Ishikawa (cell line): ENCODE data around the gene SPINT2.

Experiments used
- EGR1 ChIP-seq: IDR thresholded peaks from 2 replicates; pipeline ENCODE4 v1.6.1; 2012
- EP300 ChIP-seq: IDR thresholded peaks from 2 replicates; pipeline ENCODE4 v1.6.1; 2012; ENCODE audit warnings: borderline replicate concordance
- MAX ChIP-seq: IDR thresholded peaks from 2 replicates; pipeline ENCODE4 v1.6.1; 2012
- NFIC ChIP-seq: IDR thresholded peaks from 2 replicates; pipeline ENCODE4 v1.6.1; 2012
- REST ChIP-seq: IDR thresholded peaks from 2 replicates; pipeline ENCODE4 v1.6.1; 2012; ENCODE audit warnings: low read depth, mild to moderate bottlenecking
- TAF1 ChIP-seq: IDR thresholded peaks from 2 replicates; pipeline ENCODE4 v1.6.1; 2012; ENCODE audit warnings: low read depth, mild to moderate bottlenecking
- TEAD4 ChIP-seq: IDR thresholded peaks from 2 replicates; pipeline ENCODE4 v1.6.1; 2012
- YY1 ChIP-seq: IDR thresholded peaks from 2 replicates; pipeline ENCODE4 v1.6.1; 2012; ENCODE audit warnings: low read depth

GRCh38 chr19:38243279-38243673, 21.1 kb upstream of the SPINT2 start:
- no peak for TF ChIP-seq YY1
- TF ChIP-seq EP300: no peak
- no peak for TF ChIP-seq MAX
- TF ChIP-seq EGR1: no peak
- TF ChIP-seq TEAD4: no peak
- no peak for TF ChIP-seq NFIC
- no peak for TF ChIP-seq REST
- TF ChIP-seq TAF1: no peak
